Right cardiac atrium (tissue), 5 donors: ENCODE results near the gene ZNF446. TPM values are rescaled to one million over a fixed set of nuclear protein-coding genes. Genes with fewer than 3 reads are reported as not detected.

Experiments
- polyA plus RNA-seq: library from polyadenylated mRNA; stranded (reverse); fragments of 200-250 nt; gene quantifications from one replicate; pipeline ENCODE4 v1.2.3, GENCODE V29; 2013
- total RNA-seq, 4 donors: library from RNA; stranded (reverse); fragmentation: NEBNext Ultra II Directional; extraction: Animal tissue kit (Norgen Biotek cat#: 25700); gene quantifications; one replicate each; pipeline ENCODE4 v1.2.1, GENCODE V29; 2021
- donor health status: healthy with polysubstance abuse.
- donor health status: DM: no; HTN: yes; CAD: no.
- donor health status: DM: no; HTN: no; CAD: no.
- donor health status: DM: no; HTN: yes; CAD: no; lungs with severe emphysema.
- donor health status: DM: yes; HTN: yes; CAD: no.

The ZNF446 gene
- total and polyA plus RNA-seq, 5 donors = 4.8 to 7.6 (median 5.8) TPM

Other genes with a start within 250 kb of the ZNF446 start
- 10 to 100 TPM; 23.7 to 29.5 (median 26.1) TPM for gene ZNF544, start 247.4 kb upstream of the ZNF446 start, total RNA-seq
- 29.1 TPM for gene ZNF544, start 247.4 kb upstream of the ZNF446 start, polyA plus RNA-seq
- 1 to 10 TPM; 5.3 to 6.7 (median 6.0) TPM for gene ZNF8, start 197.4 kb upstream of the ZNF446 start, total RNA-seq
- 3.1 TPM for gene ZNF8, start 197.4 kb upstream of the ZNF446 start, polyA plus RNA-seq
- gene ERVK3-1, start 171.0 kb upstream of the ZNF446 start, total RNA-seq = 10 to 100 TPM; 19.9 to 24.1 (median 21.1) TPM
- gene ERVK3-1, start 171.0 kb upstream of the ZNF446 start, polyA plus RNA-seq = 27.7 TPM
- 1 to 10 TPM; 1.4 to 2.1 (median 1.9) TPM for gene ZSCAN22, start 149.4 kb upstream of the ZNF446 start, total RNA-seq
- 0.79 TPM for gene ZSCAN22, start 149.4 kb upstream of the ZNF446 start, polyA plus RNA-seq
- gene A1BG, start 122.9 kb upstream of the ZNF446 start, total RNA-seq = 10 to 100 TPM; 21.0 to 36.0 (median 28.6) TPM
- gene A1BG, start 122.9 kb upstream of the ZNF446 start, polyA plus RNA-seq = 32.6 TPM
- 1 to 10 TPM in 1 of 4 donors, under 1 TPM in 3; 0.33 to 1.1 (median 0.47) TPM for gene ZNF497, start 113.6 kb upstream of the ZNF446 start, total RNA-seq
- 0.27 TPM for gene ZNF497, start 113.6 kb upstream of the ZNF446 start, polyA plus RNA-seq
- gene ZNF837, start 95.3 kb upstream of the ZNF446 start, total RNA-seq = under 1 TPM; 0.33 to 0.82 (median 0.55) TPM
- gene ZNF837, start 95.3 kb upstream of the ZNF446 start, polyA plus RNA-seq = 0.52 TPM
- 100 to 1,000 TPM; 513 to 681 (median 600) TPM for gene RPS5, start 89.1 kb upstream of the ZNF446 start, total RNA-seq
- 566 TPM for gene RPS5, start 89.1 kb upstream of the ZNF446 start, polyA plus RNA-seq
- gene RNF225, start 80.7 kb upstream of the ZNF446 start, total RNA-seq = not detected
- not detected for gene RNF225, start 80.7 kb upstream of the ZNF446 start, polyA plus RNA-seq
- 10 to 100 TPM; 19.2 to 22.6 (median 20.2) TPM for gene ZNF584, start 67.7 kb upstream of the ZNF446 start, total RNA-seq
- gene ZNF584, start 67.7 kb upstream of the ZNF446 start, polyA plus RNA-seq = 13.6 TPM
- 1 to 10 TPM; 6.4 to 7.5 (median 6.8) TPM for gene ZNF132, start 36.2 kb upstream of the ZNF446 start, total RNA-seq
- 2.4 TPM for gene ZNF132, start 36.2 kb upstream of the ZNF446 start, polyA plus RNA-seq
- 1 to 10 TPM; 2.7 to 4.8 (median 3.7) TPM for gene ZNF324B, start 24.7 kb upstream of the ZNF446 start, total RNA-seq
- 1.9 TPM for gene ZNF324B, start 24.7 kb upstream of the ZNF446 start, polyA plus RNA-seq
- 1 to 10 TPM; 5.2 to 7.4 (median 6.9) TPM for gene ZNF324, start 9.3 kb upstream of the ZNF446 start, total RNA-seq
- 3.3 TPM for gene ZNF324, start 9.3 kb upstream of the ZNF446 start, polyA plus RNA-seq
- gene SLC27A5, start 35.6 kb downstream of the ZNF446 start, total RNA-seq = 1 to 10 TPM; 5.3 to 8.1 (median 7.5) TPM
- 7.6 TPM for gene SLC27A5, start 35.6 kb downstream of the ZNF446 start, polyA plus RNA-seq
- 10 to 100 TPM in 3 of 4 donors, 1 to 10 TPM in 1; 9.9 to 13.1 (median 11.1) TPM for gene ZBTB45, start 43.5 kb downstream of the ZNF446 start, total RNA-seq
- 7.0 TPM for gene ZBTB45, start 43.5 kb downstream of the ZNF446 start, polyA plus RNA-seq
- gene TRIM28, start 67.7 kb downstream of the ZNF446 start, total RNA-seq = 100 to 1,000 TPM; 139 to 161 (median 148) TPM
- 98.7 TPM for gene TRIM28, start 67.7 kb downstream of the ZNF446 start, polyA plus RNA-seq
- 100 to 1,000 TPM; 106 to 116 (median 114) TPM for gene CHMP2A, start 78.8 kb downstream of the ZNF446 start, total RNA-seq
- 196 TPM for gene CHMP2A, start 78.8 kb downstream of the ZNF446 start, polyA plus RNA-seq
- gene UBE2M, start 82.3 kb downstream of the ZNF446 start, total RNA-seq = 100 to 1,000 TPM; 117 to 137 (median 123) TPM
- 92.7 TPM for gene UBE2M, start 82.3 kb downstream of the ZNF446 start, polyA plus RNA-seq
- 10 to 100 TPM; 10.1 to 15.6 (median 12.8) TPM for gene MZF1, start 97.0 kb downstream of the ZNF446 start, total RNA-seq
- 12.0 TPM for gene MZF1, start 97.0 kb downstream of the ZNF446 start, polyA plus RNA-seq